NCI-H69 (cell line): Measurements from ENCODE around the gene TMEM54.
A peak's percentile ranks its signal among the peaks of the same experiment; 100 is the strongest.
"Not testable (repeated sequence)": the region's sequence is repeated elsewhere in the genome, so short reads cannot be mapped to it uniquely, and the experiment has no call there.

Experiments
- DNase-seq: peaks from one replicate; lab custom pipeline; 2025; lab: John Stamatoyannopoulos, UW

Gene TMEM54

GRCh38 chr1:32919811-32920733 is 18.9 kb upstream of the TMEM54 start:
- DNase-seq, result no peak

GRCh38 chr1:32918179-32918578 is 17.0 kb upstream of the TMEM54 start:
- DNase-seq, result peak; percentile 24

DNA sequence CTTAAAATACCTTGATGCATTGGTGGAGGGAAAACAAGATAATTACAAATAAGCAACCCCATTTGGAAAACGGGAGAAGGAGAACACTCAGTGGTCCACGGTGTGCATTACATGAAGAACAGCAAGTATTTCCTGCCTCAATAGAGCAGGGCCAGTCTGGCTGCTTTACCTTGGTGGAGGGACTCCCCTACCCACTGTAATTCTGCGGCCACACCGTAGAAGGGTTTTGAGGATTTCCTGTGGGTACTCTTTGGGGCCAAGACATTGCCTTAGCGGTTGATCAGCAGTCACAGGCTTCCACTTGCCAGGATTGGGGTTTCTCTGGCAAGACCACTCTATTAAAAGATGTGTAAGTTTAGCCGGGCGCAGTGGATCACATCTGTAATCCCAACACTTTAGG is 16.3 kb upstream of the TMEM54 start:
- DNase-seq, result no peak

GRCh38 chr1:32915766-32916706 is 14.8 kb upstream of the TMEM54 start:
- no peak for DNase-seq

GRCh38 chr1:32910319-32910718 is 9.1 kb upstream of the TMEM54 start:
- no peak for DNase-seq

GRCh38 chr1:32907435-32907834 is 6.2 kb upstream of the TMEM54 start:
- DNase-seq, result no peak

DNA sequence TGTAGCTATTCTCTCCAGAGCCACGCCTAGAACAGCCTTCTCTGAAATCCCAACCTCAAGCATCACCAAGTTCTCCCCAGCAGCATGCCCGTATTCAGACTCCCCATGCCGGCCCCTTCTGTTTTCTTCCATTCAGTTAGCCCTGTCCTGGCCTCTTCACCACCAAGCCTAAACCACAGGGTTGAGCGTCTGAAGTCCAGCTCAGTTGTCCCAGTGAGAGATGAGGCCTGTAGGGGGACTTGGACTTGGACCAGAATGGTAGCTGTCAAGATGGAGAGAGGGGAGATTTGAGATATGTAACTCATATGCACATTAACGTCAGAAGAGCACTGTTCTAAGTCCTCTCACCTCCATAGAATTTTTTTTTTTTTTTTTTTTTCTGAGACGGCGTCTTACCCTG is 5.5 kb upstream of the TMEM54 start:
- no peak for DNase-seq

DNA sequence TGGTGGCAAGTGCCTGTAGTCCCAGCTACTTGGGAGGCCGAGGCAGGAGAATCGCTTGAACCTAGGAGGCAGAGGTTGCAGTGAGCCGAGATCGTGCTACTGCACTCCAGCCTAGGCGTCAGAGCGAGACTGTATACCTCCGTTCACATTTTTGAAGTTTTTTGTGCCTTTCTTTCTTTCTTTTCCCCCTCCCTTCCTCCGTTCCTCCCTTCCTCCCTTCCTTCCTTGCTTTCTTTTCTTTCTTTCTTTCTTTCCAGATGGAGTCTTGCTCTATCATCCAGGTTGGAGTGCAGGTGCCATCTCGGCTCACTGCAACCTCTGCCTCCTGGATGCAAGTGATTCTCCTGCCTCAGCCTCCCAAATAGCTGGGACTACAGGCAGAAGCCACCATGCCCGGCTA is 4.4 kb upstream of the TMEM54 start:
- DNase-seq, result not testable (repeated sequence)

DNA sequence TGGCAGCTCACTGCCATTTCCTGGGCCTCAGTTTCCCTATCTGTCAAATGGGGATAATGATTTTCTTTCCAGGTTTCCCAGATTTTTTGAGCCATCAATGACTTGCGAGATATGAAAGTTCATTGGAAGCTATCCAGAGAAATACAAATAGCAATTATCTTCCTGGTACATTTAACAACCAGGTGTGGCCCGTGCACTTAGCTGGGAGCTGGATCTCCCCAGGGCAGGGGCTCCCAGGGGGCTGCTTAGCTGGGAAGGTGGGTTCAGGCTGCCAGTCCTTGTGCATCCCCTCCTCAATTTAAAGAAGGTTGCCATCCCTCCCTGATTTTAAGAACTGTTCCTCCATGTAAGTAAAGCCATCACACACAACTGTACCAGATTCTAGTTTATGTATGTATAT is 3.6 kb upstream of the TMEM54 start:
- DNase-seq, result peak; percentile 72

DNA sequence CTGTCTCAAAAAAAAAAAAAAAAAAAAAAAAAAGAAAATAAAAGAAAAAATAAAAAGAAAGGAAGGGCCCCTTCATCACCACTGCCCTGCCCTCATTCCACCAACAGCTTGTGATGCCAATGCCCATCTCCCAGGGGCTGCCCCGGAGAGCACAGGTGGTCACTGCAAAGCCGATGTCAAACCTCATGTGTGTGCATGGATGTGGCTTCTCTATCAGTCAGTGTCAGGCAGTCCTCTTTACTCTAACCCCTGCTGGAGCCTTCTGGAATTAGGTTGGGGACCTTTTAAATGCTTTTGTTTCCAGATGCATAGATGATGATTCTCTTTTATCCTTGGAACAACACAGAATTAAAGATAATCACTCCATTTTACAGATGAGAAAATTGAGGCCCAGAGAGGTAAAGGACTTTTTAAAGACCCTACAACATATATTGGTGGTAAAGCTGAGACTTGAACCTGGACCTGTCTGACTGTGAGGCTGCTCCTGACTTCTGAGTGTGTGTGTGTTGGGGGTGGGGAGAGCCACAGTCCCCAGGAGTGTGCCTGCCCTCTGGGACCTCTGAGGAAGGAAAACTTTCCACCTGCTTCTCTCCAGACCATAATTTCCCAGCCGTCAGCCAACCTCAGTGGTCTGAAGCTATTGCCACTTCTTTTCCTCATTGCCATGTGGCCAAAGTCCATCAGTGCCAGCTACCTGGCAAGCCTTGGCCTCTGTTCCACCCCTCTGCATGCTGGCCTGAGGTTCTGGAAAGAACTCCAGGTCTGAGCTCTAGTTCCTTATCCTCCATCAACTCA is 3.0 kb upstream of the TMEM54 start:
- DNase-seq, result peak; percentile 70

DNA sequence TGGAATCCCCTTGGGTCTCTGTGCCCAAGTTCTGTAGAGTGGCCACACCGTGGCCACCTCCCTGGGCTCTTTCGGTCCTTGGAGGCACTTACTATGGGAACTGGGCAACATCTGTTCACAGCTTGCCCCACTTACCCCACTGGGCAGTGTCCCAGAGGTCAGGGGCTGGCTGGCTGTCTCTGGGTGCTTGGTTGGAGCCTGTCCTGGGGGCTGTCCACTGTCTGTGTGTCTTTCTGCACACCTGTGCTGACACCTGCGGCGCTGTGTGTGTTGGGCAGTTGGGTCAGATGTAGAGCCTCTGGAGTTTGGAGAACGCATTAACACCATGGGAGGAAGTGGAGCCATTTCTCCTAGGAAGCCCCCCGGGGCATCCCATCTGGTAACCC is 1.3 kb upstream of the TMEM54 start:
- peak; percentile 16 for DNase-seq

DNA sequence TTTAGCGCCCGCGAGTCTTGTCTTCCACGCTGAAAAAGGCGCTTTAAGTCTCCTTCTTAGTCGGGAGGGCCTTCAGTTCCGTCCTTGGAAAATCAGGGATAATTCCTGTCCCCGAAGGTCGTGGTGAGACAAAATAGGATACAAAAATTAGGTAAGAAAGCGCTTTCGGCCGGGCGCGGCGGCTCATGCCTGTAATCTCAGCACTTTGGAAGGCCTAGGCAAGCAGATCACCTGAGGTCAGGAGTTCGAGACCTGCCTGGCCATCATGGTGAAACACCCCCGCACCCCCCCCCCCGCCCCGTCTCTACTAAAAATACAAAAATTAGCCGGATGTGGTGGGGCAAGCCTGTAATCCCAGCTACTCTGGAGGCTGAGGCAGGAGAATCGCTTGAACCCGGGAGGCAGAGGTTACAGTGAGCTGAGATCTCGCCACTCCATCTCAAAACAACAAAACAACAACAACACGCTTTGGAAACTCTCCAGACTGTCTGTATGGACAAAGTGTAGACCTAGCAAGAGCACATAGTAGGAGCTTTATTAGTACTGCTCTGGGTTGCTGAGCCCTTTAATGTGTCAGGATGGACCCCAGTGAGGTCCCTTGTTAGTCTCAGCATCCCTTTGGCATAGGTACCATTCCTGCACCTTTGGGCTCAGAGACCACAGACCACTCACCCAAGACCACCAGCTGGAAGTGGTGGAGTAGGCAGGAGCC is 790 bp upstream of the TMEM54 start:
- no peak for DNase-seq

GRCh38 chr1:32900371-32900955 is 726 bp downstream of the TMEM54 start:
- peak; percentile 40 for DNase-seq

DNA sequence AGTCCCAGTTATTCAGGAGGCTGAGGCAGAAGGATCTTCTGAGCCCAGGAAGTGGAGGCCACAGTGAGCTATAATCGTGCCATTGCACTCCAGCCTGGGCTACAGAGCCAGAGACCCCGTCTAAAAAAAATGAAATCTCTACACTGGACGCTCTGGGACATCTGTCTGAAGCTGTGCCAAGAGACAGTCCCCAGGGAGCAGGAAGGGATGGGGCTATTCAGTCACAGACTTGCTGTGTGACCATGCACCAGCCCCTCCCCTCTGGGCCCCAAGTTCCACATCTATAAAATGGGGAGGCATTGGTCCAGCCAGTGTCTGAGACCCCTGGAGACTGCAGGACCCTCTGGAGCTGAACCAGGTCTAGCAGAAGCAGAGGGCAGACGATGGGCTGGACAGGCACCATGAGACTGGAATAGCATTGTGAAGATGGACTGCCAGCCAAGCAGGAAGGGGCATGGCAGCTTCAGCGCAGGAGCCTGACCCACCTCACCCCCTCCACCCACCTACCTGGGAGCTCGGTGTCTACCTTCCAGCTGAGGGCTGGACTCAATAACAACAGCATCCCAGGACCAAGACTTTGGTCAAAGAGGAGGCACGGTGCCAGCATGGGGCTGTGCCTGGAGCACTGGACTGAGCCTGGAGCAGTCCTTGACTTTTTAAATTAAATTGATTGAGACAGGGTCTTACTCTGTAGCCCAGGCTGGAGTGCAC is 1.4 kb downstream of the TMEM54 start:
- peak; percentile 23 for DNase-seq

DNA sequence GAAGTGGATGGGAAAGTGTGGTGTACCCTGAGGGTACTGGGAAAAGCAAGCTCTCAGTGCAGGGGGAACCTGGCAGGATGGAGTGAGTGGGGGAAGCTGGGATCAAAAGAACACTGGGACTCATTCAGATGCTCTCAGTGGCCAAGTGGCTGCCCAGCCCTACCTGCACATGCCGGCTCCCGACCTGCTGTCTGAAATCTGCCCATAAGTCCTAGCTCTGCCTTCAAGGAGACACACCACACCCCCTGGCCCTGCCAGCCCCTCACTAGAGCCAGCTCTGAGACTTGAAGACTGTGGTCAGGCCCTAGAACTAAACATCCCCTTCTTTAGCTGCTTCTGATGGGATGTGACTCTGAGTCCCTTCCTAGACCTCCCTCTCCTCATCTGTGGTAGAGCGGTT is 2.2 kb downstream of the TMEM54 start:
- DNase-seq, result no peak

DNA sequence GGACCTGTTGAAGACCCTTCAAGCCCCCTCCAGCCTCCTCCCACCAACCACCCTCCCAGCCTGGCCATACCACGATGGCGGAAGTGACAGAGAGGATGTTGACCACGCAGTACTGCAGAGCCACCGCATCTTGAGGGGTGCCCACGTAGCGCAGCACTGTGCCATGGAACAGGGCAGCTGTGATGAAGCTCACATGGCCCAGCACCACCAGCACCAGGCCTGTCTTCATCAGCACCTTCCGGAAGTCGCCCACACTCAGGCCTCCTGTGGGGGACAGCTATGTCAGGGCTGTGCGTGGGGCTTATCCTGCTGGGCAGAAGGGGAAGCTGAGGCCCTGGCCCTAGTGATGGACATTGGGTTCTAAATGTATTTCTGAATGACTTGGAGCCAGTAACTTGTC is 3.1 kb downstream of the TMEM54 start:
- no peak for DNase-seq

- no peak for DNase-seq
Measured at GRCh38 chr1:32897082-32898049, 3.8 kb downstream of the TMEM54 start.

- no peak for DNase-seq
Measured at GRCh38 chr1:32896451-32896850, 4.7 kb downstream of the TMEM54 start.
